GM21529 (cell line): ENCODE data around the gene NCKAP5.
"Not testable (repeated sequence)": the region's sequence is repeated elsewhere in the genome, so short reads cannot be mapped to it uniquely, and the experiment has no call there.

ENCODE experiments used
- ATAC-seq: cut with Tn5 transposase; IDR thresholded peaks from one replicate; pipeline ENCODE4 v1.9.1; 2021; ENCODE audit not compliant: unreplicated experiment

The NCKAP5 gene

GRCh38 chr2:133240491-133241223 is 327.6 kb downstream of the NCKAP5 start:
- no peak for ATAC-seq

DNA sequence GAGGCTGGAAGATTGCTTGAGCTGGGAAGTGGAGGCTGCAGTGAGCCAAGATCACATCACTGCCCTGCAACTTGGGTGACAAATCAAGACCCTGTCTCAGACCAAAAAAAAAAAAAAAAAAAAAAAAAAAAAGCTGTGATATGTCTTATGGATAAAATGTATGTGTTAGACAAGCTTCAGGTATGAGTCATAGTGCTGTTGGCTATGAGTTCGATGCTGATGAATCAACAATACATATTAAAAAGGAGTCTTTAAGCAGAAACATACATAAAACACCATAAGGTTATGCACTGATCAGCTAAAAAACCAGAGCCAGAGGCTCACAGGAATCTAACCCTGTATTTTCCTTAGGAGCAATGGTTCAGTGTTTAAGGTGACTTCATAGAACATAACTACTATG is 332.3 kb downstream of the NCKAP5 start:
- ATAC-seq: no peak

DNA sequence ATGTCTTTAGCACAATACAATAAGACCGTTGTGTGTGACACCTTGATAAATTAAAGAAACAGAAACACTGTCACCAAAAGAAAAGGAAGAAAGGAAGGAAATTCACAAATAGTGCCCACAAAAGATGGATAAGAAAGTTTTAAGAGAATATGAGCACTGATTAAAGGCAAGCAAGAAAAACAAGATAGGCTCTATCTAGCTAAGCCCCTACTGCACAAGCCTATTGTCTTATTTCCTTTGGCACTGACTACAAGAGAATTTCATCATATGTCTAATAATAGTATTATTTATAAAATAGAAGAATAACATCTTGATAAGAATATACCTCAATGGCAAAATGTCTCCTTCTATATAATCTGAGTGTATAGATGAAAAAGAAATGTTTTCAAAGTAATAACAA is 335.7 kb downstream of the NCKAP5 start:
- ATAC-seq: no peak

DNA sequence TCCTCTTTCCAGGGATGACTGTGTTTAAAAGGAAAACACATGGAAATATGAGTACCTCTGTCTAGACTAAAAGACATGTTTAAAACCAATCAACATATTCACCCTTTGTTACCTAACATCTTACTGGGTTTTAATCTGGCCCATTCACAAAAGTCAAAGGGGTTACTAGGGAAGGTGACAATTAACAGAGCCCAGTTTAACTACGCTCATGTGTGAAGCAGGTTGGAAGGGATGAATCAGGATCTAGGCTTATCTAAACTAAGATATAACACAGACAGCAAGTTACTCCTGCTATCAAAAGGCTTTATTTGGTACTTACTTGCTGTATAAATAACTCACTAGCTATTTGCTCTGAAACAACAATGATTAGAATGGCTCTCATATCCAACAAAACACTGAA is 337.0 kb downstream of the NCKAP5 start:
- ATAC-seq: no peak

GRCh38 chr2:133229974-133230373 is 338.3 kb downstream of the NCKAP5 start:
- ATAC-seq: no peak

GRCh38 chr2:133223226-133223625 is 345.0 kb downstream of the NCKAP5 start:
- ATAC-seq: no peak

GRCh38 chr2:133221398-133221797 is 346.9 kb downstream of the NCKAP5 start:
- no peak for ATAC-seq

GRCh38 chr2:133218204-133218603 is 350.1 kb downstream of the NCKAP5 start:
- no peak for ATAC-seq

GRCh38 chr2:133215477-133215876 is 352.8 kb downstream of the NCKAP5 start:
- no peak for ATAC-seq

- no peak for ATAC-seq
Observed at GRCh38 chr2:133213651-133214050, 354.6 kb downstream of the NCKAP5 start.

GRCh38 chr2:133209325-133209724 is 358.9 kb downstream of the NCKAP5 start:
- ATAC-seq: no peak

GRCh38 chr2:133206666-133207065 is 361.6 kb downstream of the NCKAP5 start:
- not testable (repeated sequence) for ATAC-seq

DNA sequence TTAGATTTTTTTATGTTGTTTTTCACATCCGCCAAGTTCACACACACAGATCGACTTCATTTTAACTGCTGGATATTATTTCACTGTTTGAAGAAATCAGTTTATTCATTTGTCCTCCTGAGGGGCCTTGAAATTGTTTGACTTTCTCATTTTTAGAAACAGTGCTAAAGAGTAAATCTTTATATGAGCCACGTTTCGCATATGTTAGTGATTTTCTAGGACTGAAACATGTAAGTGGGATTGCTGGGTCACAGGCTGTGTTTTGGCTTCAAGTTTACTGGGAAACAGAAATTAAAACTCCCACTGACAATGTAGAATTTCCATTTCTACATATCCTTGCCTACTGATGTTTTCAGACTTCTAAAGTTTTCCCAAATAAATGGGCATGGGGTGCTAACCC is 363.8 kb downstream of the NCKAP5 start:
- no peak for ATAC-seq

- ATAC-seq: no peak
Observed at GRCh38 chr2:133200684-133201421, 367.4 kb downstream of the NCKAP5 start.

DNA sequence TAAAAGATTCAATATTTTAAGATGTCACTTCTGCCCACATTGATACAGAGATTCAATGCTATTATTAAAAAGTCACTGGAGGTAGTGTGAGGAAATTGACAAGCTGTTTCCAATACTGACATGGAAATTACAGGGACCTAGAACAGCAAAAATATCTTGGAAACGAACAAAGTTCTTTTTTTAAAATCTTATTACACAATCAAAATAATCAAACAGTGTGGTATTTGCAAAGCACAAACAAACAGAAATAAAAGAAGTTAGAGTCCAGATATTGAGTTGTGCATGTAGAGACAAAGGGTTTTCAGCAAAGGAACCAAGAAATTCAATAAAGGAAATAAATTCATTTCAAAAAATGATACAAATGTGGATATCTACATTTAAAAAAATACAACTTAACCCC is 369.6 kb downstream of the NCKAP5 start:
- no peak for ATAC-seq

GRCh38 chr2:133197156-133197555 is 371.1 kb downstream of the NCKAP5 start:
- no peak for ATAC-seq

- no peak for ATAC-seq
Observed at GRCh38 chr2:133194777-133195335, 373.4 kb downstream of the NCKAP5 start.

GRCh38 chr2:133194362-133194655 is 374.0 kb downstream of the NCKAP5 start:
- no peak for ATAC-seq

- ATAC-seq: no peak
Observed at GRCh38 chr2:133193544-133194361, 374.5 kb downstream of the NCKAP5 start.

DNA sequence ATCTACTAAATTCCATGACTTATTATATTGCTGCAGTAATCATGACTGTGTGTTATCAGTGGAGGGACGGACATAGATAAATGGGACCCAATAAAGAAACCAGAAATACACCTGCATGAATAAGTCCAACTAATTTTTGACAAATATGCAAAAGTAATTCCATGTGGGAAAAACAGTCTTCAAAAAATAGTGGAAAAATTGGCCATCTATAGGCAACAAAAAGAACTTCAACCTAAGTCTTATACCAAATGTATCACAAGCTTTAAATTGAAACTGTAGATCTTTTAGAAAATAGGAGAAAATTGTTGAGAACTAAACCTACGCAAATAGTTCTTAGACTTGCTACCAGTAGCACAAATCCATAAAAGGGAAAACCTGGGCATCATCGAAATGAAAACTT is 376.2 kb downstream of the NCKAP5 start:
- no peak for ATAC-seq

DNA sequence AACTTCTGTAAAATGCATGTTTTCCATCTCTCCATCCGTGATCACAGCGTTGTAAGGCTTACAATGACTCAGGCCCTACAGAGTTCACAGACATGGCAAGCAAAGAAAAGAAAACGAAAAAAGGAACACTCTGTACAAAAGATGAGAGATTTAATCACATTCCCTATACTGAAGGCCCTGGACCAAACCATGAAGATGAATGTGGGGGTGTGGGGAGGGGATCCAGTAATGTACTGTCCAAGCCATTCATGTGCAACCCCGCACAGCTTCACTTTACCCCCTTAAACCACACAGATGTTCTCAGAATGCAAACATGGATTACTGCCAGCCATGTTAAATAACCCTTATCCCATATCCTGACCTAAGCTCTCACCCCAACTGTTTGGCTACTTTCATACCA is 391.1 kb downstream of the NCKAP5 start:
- no peak for ATAC-seq

DNA sequence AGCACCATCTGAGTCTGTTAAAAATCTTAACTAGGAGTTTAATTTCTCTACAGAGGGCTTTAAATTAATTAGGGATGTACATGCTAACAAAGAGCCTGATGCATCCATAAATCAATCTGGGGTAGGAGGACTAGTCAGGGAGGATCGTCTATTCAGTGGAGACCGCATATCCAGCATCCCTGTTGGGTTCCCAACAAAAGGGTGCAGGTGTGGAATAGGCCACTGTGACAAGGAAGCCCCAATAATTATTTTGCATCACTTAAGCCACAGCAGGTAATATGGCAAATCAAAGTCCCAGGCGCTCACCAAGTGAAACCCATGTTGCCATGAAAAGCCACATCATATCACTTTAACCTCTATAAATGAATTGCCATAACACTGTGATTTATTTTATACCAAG is 392.3 kb downstream of the NCKAP5 start:
- ATAC-seq: no peak
